Measurements from ENCODE around the gene HABP2.

Gene HABP2

DNA sequence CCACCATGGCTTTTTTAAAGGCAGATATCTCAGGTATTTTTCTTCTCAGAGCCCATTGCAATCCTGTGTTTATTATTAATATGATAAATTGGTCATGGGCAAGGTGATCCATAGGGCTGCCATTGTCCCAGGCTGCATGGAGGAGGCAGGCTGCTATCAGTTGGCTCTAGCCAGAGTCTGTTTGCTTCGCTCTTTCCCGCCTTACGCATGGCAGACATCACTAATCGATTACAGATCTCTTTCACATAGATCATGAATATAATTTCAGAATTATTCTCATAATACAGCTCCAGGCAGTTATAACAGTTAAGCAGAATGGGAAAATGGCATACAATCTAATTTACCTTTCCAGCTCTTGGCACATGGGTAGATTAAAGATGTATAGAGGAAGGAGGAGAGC lies 30.4 kb upstream of the HABP2 start:
- TF ChIP-seq, protein P1, sequence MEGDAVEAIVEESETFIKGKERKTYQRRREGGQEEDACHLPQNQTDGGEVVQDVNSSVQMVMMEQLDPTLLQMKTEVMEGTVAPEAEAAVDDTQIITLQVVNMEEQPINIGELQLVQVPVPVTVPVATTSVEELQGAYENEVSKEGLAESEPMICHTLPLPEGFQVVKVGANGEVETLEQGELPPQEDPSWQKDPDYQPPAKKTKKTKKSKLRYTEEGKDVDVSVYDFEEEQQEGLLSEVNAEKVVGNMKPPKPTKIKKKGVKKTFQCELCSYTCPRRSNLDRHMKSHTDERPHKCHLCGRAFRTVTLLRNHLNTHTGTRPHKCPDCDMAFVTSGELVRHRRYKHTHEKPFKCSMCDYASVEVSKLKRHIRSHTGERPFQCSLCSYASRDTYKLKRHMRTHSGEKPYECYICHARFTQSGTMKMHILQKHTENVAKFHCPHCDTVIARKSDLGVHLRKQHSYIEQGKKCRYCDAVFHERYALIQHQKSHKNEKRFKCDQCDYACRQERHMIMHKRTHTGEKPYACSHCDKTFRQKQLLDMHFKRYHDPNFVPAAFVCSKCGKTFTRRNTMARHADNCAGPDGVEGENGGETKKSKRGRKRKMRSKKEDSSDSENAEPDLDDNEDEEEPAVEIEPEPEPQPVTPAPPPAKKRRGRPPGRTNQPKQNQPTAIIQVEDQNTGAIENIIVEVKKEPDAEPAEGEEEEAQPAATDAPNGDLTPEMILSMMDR (IDR thresholded peaks at IDR 0.05; ENCODE audit: insufficient read depth, low read length, poor library complexity, severe bottlenecking): no peak
- no peak for DNase-seq (ENCODE audit: extremely low read depth, insufficient read length)
- Histone ChIP-seq H3K4me3 (replicated peaks; ENCODE audit: low read depth, low read length) (no peak overlapping the region), H3K27me3 (replicated peaks; ENCODE audit: control insufficient read depth, insufficient read depth, low read length) (no peaks in the 10 kb centered on the region), H3K36me3 (ENCODE audit: control insufficient read depth, insufficient read depth, low read length) (no peaks in the 10 kb centered on the region)

DNA sequence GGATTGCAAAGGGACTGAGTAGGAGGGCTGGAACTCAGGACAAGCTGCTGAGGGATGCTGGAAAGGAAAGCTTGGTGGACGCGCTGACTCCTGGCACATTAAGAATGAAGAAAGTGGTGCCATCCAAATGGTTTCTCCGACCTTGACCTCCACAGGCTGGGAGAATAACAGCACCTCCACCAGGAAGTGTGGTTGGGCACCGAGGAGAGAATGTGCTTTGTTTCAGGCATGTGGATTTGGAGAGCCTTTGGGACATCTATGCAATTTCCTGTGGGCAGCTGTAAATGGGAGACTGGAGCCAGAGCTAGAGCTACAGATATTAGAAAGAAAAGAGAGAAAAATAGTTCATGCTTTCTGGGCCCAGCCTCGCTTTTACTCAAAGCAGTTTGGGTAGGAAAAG lies 29.8 kb upstream of the HABP2 start:
- H3K27me3 ChIP-seq (replicated peaks; ENCODE audit: control insufficient read depth, insufficient read depth, low read length): no peaks in the 10 kb centered on the region
- DNase-seq (ENCODE audit: extremely low read depth, insufficient read length): no peak
- TF ChIP-seq, protein P1 (IDR thresholded peaks at IDR 0.05; ENCODE audit: insufficient read depth, low read length, poor library complexity, severe bottlenecking): no peak

DNA sequence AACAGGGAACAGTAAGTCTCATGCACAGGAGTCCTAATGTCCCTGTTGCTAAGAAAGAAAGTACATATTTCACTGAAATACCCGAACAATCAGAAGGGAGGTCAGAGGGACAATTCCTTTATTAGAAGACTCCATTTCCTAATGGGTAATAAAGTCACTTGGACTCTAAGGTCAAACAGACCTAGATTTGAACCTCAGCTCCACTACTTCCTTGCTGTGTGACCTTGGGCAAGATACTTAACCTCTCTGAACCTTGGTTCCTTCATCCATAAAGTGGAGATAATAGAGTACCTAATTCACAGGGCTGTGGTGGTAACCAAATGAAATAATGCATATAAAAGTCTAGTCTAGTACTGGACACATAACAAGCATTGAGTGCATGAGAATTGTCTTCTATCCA lies 29.2 kb upstream of the HABP2 start:
- Histone ChIP-seq H3K36me3 (ENCODE audit: control insufficient read depth, insufficient read depth, low read length) (no peaks in the 10 kb centered on the region), H3K4me3 (replicated peaks; ENCODE audit: low read depth, low read length) (no peak overlapping the region), H3K27me3 (replicated peaks; ENCODE audit: control insufficient read depth, insufficient read depth, low read length) (no peaks in the 10 kb centered on the region)
- TF ChIP-seq, protein P1 (IDR thresholded peaks at IDR 0.05; ENCODE audit: insufficient read depth, low read length, poor library complexity, severe bottlenecking): no peak
- no peak for DNase-seq (ENCODE audit: extremely low read depth, insufficient read length)

More for the DNA sequence above, 29.8 kb upstream of the HABP2 start:
- no peaks in the 10 kb centered on the region for H3K36me3 ChIP-seq (ENCODE audit: control insufficient read depth, insufficient read depth, low read length)
- no peak overlapping the region for H3K4me3 ChIP-seq (replicated peaks; ENCODE audit: low read depth, low read length)

DNA sequence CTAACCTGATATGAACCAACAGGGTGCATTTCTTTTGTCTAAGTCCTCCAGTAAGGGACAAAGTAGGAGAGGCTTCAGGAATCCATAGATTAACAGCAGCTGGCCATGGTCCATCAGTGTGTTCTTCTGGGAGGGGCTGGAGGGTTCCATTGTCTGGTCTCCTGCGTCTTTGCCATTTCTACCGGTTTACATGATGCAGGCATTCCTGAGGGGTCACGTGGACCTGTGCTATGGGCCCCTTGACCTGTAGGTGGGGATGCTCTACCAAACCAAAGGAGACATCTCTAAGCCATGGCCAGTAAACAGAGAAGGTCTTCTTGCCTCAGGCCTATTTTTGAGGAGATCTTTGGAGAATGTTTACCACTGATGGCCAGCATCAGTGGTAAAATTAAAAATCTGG lies 28.7 kb upstream of the HABP2 start:
- Histone ChIP-seq H3K27me3 (replicated peaks; ENCODE audit: control insufficient read depth, insufficient read depth, low read length) (no peaks in the 10 kb centered on the region), H3K4me3 (replicated peaks; ENCODE audit: low read depth, low read length) (no peak overlapping the region), H3K36me3 (ENCODE audit: control insufficient read depth, insufficient read depth, low read length) (no peaks in the 10 kb centered on the region)
- DNase-seq (ENCODE audit: extremely low read depth, insufficient read length): no peak
- TF ChIP-seq, protein P1 (IDR thresholded peaks at IDR 0.05; ENCODE audit: insufficient read depth, low read length, poor library complexity, severe bottlenecking): peak; percentile 6

DNA sequence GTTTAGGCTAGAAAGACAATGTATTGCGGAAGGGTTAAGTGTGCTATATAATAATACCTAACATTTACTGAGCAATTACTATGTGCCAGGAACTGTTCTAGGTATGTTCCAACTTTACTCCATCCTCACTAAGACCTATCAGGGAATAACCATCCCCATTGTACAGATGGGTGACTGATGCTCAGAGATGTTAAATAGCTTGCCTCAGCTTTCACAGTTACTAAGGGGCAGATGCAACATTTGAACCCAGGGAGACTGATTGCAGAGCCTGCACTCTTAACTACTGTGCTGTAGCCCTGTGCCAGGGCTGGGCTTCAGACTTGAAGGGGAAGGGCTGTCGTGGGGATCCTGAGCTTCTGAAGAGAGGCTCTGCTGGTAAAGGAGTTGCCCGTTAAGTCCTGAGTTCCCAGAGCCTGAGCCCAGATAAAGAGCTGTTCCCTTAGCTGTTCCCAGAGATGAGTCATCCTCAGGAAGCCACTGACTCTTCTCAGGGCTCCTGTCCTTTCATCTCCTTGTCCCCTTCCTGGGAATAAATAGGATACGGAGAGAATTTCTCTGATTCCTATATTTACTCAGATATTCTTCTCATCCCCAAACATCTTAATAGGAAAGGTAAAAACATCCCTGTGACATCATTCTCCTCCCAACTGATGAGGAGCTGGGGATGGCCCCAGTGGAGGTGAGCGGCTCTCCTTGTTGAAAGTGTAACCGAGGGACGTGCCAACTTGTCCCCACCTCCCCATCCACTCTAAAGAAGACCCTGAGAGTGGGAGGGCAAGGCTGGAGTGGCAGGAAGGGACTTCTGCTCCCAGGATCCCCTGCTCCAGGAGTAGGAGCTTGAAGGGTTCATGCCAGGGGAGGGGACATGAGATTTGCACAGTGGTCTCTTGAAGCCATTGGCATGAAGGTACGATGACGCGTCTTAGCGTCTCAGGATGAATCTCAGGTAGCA lies 28.0 kb upstream of the HABP2 start:
- no peaks in the 10 kb centered on the region for H3K27me3 ChIP-seq (replicated peaks; ENCODE audit: control insufficient read depth, insufficient read depth, low read length)
- no peaks in the 10 kb centered on the region for H3K36me3 ChIP-seq (ENCODE audit: control insufficient read depth, insufficient read depth, low read length)
- H3K4me3 ChIP-seq (replicated peaks; ENCODE audit: low read depth, low read length): no peak overlapping the region
- DNase-seq (ENCODE audit: extremely low read depth, insufficient read length): no peak
- TF ChIP-seq, protein P1 (IDR thresholded peaks at IDR 0.05; ENCODE audit: insufficient read depth, low read length, poor library complexity, severe bottlenecking): no peak

Data from GM06990 (cell line).